Left cardiac atrium (tissue), 4 donors: ENCODE data around the gene EDC4. TPM values are rescaled to one million over a fixed set of nuclear protein-coding genes. Genes with fewer than 3 reads are reported as not detected.
A peak's percentile ranks its signal among the peaks of the same experiment; 100 is the strongest.

Source experiments
- ATAC-seq, 2 donors: fragments of 200-7000 bp; cut with Tn5 transposase; one replicate each; pipeline ENCODE4 v1.9.1; 2020; ENCODE audit warnings: mild to moderate bottlenecking in 2 of 2, moderate library complexity in 2 of 2
- DNase-seq: peaks from one replicate; pipeline ENCODE4 v3.0.0-alpha.2; 2020
- intact Hi-C, 2 donors: fragments of 100-400 bp; cut with DNase I; formaldehyde crosslinking; loops; one replicate each; pipeline versions ENCODE4 v1.14.1 to v1.15.1; 2022 to 2023
- total RNA-seq, 2 donors: library from RNA; stranded (reverse); fragmentation: NEBNext Ultra II Directional; extraction: Animal tissue kit (Norgen Biotek cat#: 25700); gene quantifications; one replicate each; pipeline ENCODE4 v1.2.1, GENCODE V29; 2021
- donor health status: DM: no; HTN: yes; CAD: no.
- donor health status: DM: no; HTN: yes; CAD: no; lungs with severe emphysema.
- donor health status: DM: yes; HTN: yes; CAD: no.
- donor health status: Dilated cardiomyopathy.

The EDC4 gene
- total RNA-seq, 2 donors from 2014 or later: 23.3 to 31.5 TPM

DNA sequence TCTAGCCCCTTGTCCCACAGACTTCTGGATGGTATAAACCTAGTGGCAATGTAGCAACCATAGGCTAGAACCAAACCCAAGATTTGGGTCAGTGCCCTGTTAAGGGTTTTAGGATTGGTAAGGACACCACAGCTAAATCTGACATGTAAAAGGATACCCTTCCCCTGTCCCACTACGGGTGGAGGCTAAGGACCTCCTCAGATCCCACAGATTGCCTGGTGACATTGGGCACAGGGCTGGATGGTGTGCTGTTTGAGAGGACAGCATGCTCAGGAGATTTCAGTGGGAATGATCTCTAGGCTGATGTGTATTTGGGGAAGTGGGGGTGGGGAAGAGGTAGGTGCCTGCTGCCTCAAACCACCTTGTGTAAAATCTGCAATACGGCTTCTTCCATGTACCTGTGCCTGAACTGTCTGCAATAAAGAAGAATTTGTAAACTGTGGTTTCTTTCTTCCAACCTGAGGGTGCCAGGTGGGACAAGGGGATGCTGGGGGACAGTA lies 671 bp upstream of the EDC4 start:
- ATAC-seq (no peak), DNase-seq (no peak)
- intact Hi-C loops: loop anchor here in 1 of 2 donors (2.0 kb wide), 1 partner anchor 27 kb away; no protein-coding TSS in a partner anchor

DNA sequence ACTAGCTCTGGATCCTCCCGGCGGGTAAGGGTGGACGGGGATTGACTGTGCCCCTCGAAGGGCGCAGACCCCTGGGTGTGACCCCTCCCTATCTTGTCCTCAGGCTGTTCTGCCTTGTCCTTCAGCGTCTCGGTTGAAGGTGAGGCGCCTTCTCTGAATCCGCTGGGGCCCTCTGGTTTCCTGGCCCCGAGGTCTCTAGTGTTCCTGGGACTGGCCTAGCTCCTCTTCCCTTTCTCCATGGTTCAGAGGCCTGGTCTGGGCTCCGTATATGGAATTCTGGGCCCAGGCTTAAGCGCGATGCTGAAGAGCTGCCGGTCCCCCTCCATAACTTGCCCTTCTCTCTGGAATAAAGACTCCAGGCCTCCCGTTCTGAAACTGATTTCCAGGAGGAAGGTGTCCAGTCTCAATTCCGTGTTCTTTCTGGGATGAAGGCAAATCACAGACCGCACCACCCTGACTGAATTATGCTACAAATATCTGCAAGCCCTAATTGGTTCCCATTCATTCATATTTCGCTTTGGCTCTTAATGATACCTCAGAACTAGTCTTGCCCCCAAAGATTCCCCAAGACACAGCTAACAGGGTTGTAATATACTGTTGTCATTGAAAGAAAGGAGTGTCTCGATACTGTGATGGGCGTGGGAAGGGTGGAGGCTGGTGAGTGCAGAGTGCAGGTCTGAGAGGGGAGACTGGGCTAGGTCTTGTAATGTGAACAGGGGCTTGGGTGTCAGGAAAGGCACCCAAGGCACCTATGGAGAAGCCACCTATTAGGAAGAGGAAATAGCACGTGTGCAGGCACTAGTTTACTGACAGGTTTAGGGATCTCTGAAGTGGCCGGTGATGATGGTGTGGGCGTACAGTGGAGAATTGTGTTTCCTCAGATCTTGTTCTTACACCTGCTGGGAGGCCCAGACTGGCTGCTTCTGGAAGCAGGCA lies 851 bp downstream of the EDC4 start:
- peak; percentile 14 to 18 for ATAC-seq
- DNase-seq: no peak
- intact Hi-C loops: loop anchor here in 1 of 2 donors (2.0 kb wide), 1 partner anchor 29 kb away; no protein-coding TSS in a partner anchor

DNA sequence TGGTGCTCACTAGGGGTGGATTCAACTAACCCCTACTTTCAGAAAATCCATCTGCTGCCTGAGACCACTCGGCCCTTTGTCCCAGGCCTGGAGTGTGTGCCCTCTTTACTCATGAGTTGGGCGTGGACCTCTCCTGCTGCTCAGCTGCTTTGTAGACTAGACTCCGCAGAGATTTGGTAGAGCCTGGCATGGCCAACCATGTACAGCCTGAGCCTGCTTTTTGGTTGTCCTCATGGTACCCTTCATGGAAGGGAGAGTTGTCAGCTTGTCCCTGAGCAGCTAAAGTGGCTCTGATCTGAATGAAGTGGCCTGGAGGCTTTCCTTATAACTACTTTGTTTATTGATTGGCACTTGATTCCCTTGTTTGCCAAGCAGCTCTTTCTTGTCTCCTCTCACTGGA lies 1.5 kb downstream of the EDC4 start:
- DNase-seq (no peak), ATAC-seq (no peak)
- intact Hi-C loops: no loop called here

DNA sequence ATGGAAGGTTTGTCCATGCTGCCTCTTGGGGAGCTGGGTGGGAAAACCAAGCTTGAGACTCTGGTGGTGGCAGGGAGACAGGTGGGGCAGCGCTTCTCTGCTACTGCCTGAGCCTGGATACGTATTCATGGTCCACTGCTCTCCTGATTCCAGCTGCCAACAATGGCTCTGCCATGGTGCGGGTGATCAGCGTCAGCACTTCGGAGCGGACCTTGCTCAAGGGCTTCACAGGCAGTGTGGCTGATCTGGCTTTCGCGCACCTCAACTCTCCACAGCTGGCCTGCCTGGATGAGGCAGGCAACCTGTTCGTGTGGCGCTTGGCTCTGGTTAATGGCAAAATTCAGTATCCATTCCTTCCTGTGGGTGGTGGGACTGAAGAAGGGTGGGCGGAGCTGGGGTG lies 4.2 kb downstream of the EDC4 start:
- intact Hi-C loops: no loop called here
- DNase-seq (no peak), ATAC-seq (no peak)

DNA sequence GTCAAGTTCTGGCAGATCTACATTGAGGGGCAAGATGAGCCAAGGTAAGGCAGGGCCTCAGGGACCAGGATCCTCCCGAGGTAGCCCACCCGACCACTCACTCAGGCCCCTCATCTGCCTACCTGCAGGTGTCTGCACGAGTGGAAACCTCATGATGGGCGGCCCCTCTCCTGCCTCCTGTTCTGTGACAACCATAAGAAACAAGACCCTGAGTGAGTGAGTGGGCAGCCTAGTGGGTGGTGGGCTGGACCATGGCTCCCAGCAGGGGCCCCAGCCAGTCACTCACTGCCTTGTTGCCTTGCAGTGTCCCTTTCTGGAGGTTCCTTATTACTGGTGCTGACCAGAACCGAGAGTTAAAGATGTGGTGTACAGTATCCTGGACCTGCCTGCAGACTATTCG lies 5.4 kb downstream of the EDC4 start:
- DNase-seq: no peak
- no peak for ATAC-seq
- intact Hi-C loops: no loop called here

DNA sequence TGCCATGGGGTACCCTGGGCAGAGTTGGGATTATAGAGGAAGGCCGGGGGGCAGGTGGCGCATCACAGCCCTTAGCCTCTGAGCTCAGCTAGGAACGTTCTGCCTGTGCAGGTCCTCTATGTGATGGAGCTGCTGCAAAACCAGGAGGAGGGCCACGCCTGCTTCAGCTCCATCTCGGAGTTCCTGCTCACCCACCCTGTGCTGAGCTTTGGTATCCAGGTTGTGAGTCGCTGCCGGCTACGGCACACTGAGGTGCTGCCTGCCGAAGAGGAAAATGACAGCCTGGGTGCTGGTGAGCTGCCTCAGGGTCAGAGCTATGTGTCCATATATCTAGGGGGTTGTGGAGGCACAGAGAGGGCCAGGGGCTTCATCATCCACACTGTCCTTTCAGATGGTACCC lies 6.0 kb downstream of the EDC4 start:
- intact Hi-C loops: no loop called here
- ATAC-seq (no peak), DNase-seq (no peak)

DNA sequence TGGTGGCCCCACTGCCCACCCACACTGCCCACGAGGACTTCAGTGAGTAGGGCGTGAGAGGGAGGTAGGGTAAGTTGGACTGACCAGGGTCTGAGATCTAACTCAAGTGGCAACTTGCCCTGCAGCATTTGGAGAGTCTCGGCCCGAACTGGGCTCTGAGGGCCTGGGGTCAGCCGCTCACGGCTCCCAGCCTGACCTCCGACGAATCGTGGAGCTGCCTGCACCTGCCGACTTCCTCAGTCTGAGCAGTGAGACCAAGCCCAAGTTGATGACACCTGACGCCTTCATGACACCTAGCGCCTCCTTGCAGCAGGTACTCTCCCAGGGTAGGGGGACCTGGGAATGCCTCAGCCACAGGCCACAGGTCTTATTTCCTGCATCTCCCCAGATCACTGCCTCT lies 6.6 kb downstream of the EDC4 start:
- intact Hi-C loops: no loop called here
- no peak for ATAC-seq
- no peak for DNase-seq

DNA sequence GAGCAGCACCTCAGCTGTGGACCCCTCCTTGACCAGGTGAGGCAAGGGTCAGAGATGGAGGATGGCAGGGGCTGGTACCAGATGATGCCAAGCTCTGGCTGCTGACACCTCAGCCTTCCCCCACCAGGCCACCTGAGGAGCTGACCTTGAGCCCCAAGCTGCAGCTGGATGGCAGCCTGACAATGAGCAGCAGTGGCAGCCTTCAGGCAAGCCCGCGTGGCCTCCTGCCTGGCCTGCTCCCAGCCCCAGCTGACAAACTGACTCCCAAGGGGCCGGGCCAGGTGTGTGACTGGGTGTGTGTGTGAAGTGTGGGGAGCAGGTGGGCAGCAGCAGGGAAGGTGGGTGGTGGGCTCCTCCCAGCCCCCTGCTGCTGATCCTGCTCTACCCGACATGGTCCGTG lies 7.1 kb downstream of the EDC4 start:
- ATAC-seq (no peak), DNase-seq (no peak)
- intact Hi-C loops: loop anchor here (5.0 kb wide), 2 partner anchors 47 to 162 kb away; no protein-coding TSS in a partner anchor

DNA sequence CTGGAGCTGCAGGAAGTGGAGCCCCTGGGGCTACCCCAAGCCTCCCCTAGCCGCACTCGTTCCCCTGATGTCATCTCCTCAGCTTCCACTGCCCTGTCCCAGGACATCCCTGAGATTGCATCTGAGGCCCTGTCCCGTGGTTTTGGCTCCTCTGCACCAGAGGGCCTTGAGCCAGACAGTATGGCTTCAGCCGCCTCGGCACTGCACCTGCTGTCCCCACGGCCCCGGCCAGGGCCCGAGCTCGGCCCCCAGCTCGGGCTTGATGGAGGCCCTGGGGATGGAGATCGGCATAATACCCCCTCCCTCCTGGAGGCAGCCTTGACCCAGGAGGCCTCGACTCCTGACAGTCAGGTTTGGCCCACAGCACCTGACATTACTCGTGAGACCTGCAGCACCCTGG lies 7.7 kb downstream of the EDC4 start:
- DNase-seq (no peak), ATAC-seq (no peak)
- intact Hi-C loops: loop anchor here (5.0 kb wide), 2 partner anchors 47 to 162 kb away; no protein-coding TSS in a partner anchor

DNA sequence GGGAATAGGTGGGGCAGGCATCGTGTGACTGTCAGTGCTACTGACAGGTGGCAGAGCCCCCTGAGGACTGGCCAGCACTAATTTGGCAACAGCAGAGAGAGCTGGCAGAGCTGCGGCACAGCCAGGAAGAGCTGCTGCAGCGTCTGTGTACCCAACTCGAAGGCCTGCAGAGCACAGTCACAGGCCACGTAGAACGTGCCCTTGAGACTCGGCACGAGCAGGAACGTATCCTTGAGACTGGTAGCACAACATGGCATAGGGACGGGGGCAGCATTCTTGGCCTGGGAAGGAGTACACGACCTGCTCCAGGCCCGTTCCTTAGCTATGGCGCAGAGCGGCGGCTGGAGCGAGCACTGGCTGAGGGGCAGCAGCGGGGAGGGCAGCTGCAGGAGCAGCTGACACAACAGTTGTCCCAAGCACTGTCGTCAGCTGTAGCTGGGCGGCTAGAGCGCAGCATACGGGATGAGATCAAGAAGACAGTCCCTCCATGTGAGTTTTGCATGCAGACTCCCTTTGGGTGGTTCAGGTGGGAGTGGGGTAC lies 8.8 kb downstream of the EDC4 start:
- intact Hi-C loops: loop anchor here (5.0 kb wide), 2 partner anchors 46 to 161 kb away; no protein-coding TSS in a partner anchor
- ATAC-seq: no peak
- no peak for DNase-seq

DNA sequence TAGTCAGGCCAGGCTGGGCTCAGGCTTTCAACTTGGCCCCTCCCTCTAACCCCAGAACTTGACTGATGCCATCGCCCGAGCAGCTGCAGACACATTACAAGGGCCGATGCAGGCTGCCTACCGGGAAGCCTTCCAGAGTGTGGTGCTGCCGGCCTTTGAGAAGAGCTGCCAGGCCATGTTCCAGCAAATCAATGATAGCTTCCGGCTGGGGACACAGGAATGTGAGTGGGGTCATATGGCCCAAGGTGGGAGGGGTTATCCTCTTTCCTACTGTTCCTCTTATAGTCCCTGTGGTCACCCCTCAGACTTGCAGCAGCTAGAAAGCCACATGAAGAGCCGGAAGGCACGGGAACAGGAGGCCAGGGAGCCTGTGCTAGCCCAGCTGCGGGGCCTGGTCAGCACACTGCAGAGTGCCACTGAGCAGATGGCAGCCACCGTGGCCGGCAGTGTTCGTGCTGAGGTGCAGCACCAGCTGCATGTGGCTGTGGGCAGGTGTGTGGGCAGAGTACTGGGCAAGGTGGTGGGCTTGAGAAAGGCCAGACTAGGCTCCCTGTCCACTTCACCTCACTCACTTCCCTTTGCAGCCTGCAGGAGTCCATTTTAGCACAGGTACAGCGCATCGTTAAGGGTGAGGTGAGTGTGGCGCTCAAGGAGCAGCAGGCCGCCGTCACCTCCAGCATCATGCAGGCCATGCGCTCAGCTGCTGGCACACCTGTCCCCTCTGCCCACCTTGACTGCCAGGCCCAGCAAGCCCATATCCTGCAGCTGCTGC lies 9.7 kb downstream of the EDC4 start:
- ATAC-seq: peak; percentile 15 to 60
- peak; percentile 47 for DNase-seq
- intact Hi-C loops: loop anchor here (5.0 kb wide), 2 partner anchors 45 to 160 kb away; no protein-coding TSS in a partner anchor

DNA sequence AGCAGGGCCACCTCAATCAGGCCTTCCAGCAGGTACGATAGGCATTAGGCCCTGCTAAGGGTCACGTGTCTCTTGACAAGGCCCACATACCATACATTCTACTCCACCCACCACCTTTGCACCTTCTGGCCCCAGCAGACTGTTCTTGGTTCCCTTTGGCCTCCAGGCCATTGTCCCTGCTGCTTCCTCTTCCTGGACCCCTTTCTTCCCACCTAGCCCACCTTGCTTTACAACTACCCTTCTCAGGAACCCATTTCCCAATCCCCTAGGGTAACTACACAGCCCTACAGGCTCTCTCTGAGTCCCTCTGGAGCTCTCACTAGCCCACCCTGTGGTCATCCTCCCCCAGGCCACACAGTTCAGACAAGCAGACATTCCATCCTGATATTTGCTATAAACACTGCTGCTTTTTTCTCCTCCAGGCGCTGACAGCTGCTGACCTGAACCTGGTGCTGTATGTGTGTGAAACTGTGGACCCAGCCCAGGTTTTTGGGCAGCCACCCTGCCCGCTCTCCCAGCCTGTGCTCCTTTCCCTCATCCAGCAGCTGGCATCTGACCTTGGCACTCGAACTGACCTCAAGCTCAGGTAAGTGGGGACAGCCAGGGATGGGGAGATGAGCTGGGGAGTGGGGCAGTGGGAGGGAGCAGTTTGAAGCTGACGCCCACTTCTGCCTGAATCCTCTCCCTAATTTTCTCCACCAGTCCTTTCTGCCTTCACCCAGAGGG lies 10.5 kb downstream of the EDC4 start:
- intact Hi-C loops: loop anchor here (5.0 kb wide), 2 partner anchors 44 to 159 kb away; no protein-coding TSS in a partner anchor
- DNase-seq (no peak), ATAC-seq (no peak)

DNA sequence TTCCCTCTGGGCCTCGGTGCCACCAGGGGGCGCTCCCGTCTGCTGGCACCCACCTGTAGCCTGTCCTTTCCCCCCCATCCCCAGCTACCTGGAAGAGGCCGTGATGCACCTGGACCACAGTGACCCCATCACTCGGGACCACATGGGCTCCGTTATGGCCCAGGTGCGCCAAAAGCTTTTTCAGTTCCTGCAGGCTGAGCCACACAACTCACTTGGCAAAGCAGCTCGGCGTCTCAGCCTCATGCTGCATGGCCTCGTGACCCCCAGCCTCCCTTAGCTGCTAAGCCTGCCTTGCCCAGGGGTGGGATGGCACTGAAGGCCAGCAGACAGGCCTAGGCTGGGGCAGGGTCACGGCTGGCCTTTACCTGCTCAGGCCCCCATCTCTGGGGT lies 11.0 kb downstream of the EDC4 start:
- intact Hi-C loops: loop anchor here (5.0 kb wide), 2 partner anchors 43 to 158 kb away; no protein-coding TSS in a partner anchor
- peak; percentile 54 to 69 for ATAC-seq
- DNase-seq: peak; percentile 63

DNA sequence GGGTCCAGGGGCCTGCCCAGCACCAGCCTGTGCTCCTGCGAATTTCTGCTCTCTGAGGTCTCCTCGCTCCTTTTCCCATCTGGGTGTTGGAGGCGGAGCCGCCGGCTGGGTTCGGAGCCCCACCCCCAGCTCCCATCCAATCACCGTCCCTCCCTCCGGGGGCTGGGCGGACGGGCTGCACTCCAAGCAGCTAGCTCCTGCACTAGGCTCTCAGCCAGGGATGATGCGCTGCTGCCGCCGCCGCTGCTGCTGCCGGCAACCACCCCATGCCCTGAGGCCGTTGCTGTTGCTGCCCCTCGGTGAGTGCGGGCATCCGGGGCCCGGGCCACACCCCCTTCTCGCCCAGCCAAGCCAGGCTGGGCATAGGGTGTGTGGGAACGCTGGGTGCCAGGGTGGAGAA lies 11.8 kb downstream of the EDC4 start, which contains the start of gene NRN1L:
NRN1L (plus strand) TSS at position 202 of the 400 bp plus-strand sequence; CDS start at position 221, 19 bp downstream.
- ATAC-seq (peak; percentile 93 to 95), DNase-seq (peak; percentile 92)
- intact Hi-C loops: loop anchor here (5.0 kb wide), 2 partner anchors 43 to 158 kb away; no protein-coding TSS in a partner anchor

DNA sequence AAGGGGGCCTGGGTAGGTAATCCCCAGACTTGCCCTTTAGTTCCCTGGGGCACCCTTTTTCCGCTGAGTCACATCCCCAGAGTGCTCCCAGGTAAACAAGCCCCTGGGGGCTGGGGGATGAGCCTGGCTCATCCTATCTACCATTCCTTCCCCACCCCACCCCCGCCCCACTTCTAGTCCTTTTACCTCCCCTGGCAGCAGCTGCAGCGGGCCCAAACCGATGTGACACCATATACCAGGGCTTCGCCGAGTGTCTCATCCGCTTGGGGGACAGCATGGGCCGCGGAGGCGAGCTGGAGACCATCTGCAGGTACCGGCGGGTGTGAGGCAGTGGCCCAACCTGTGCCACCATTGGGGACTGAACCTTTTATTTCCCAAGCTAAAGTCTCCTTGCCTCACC lies 12.7 kb downstream of the EDC4 start:
- DNase-seq: no peak
- ATAC-seq: no peak
- intact Hi-C loops: no loop called here

DNA sequence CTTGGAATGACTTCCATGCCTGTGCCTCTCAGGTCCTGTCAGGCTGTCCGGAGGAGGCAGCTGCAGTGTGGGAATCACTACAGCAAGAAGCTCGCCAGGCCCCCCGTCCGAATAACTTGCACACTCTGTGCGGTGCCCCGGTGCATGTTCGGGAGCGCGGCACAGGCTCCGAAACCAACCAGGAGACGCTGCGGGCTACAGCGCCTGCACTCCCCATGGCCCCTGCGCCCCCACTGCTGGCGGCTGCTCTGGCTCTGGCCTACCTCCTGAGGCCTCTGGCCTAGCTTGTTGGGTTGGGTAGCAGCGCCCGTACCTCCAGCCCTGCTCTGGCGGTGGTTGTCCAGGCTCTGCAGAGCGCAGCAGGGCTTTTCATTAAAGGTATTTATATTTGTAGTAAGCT lies 13.1 kb downstream of the EDC4 start:
- DNase-seq: no peak
- intact Hi-C loops: no loop called here
- no peak for ATAC-seq

DNA sequence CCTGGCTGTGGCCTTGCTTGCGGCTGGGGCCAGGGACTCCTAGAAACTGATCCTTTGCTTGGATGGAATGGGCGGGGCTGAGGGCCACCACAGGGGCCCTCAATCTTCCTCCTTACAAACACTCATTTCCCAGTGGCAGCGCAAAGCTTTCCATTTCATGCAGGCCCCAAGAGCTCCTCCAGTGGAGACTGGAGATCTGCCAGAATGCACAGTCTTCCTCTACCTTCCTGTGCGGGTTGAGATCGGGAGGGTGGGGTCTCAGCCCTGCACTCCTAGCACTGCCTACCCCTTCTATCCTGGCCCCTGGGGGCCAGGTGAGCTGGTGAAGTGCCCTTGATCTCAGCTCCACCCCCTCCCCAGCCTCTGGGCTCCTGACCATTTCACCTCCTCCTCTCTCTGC lies 13.5 kb downstream of the EDC4 start:
- intact Hi-C loops: no loop called here
- ATAC-seq: no peak
- no peak for DNase-seq

DNA sequence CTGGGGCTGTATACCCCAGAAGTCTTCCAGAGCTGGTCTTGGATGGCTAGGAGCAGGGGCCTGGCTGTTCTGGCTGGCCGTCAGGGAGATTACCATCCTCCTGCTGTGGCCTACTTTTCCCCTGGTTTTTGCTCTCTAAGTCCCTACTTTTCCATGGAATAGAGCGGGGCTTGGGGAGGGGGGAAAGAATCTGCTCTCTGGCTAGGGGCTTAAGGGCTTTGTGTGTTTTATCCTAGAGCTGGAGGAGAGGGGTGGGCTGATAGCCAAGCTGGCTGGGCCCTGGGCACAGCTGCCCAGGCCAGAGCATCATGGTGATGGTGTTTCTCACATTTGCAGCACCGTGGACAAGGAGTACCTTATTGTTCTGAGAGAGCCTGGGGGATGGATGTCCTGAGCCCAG lies 15.5 kb downstream of the EDC4 start:
- DNase-seq: no peak
- intact Hi-C loops: no loop called here
- no peak for ATAC-seq

DNA sequence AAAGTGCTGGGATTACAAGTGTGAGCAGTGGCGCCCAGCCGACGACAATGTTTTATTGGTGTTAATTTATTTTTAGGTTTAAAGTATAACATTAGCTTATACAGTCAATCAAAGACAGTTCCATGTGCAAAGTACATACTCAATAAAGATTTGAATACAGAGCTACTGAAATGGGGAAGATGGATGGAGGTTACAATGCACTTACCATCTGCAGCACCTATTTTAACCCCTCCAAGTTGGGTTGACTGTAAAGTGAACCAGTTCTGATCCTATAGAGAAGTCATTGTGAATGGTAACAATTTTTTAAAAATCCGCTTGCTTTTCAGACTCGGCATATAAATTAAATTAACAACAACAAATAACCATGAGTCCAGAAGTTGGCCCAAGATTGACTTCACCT lies 19.5 kb downstream of the EDC4 start:
- intact Hi-C loops: no loop called here
- DNase-seq: no peak
- ATAC-seq: no peak
